ENCODE results near the gene CRAT. TPM values are rescaled to one million over a fixed set of nuclear protein-coding genes. Genes with fewer than 3 reads are reported as not detected.

CRAT gene
- total and polyA plus RNA-seq, 2 experiments from 2014 or later = 4.6 to 9.9 TPM

DNA sequence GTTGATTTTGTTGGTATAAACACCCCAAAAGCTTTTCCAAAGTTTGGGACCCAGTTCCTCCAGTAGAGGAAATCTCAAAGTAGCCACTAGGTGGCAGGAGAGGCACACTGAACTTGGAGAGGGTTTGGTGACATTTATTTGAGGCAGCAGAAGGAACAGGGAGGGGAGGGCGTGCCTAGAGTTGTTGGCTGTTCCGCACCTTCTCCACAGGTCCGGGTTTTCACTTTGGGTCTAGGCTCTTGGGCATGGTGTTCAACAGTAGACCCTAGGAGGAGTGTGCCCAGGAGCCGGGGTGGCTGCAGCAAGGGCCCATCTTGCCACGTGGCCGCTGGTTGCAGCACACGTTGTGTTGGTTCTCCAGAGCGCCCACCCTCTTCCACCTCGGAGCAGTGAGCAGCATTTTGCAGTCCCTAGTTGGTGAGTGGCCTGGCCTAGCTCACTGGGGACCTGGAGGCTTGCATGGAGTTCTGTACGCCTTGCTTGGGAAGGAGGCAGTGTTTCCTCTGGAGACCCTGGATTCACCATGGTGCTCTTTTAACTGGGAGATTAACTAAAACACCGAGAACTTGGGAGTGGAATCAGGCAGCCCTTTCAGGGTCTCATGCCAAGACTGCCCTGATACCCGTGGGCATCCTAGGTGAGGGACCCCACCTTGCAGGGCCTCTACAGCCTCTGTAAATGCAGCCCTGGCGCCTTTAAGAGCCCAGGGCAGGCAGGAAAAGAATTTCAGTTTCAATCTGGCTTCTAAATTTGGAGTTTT lies 28.8 kb upstream of the CRAT start:
- no peaks in the 10 kb centered on the region for H4K20me1 ChIP-seq (replicated peaks; ENCODE audit: insufficient read depth)
- Mint-ChIP-seq H3K4me1 (peaks cover 58% of the 10 kb centered on the region), H3K9me3 (no peaks in the 10 kb centered on the region), H3K4me3 (peak overlapping the region; percentile 73), H3K36me3 (ENCODE audit: low read depth) (peaks cover 48% of the 10 kb centered on the region), H3K27ac (peak overlapping the region; percentile 98), H3K27me3 (ENCODE audit: insufficient read depth, low read depth, poor library complexity) (peaks cover 38% of the 10 kb centered on the region)
- TF ChIP-seq CREB1 (CRISPR knock-in tag; IDR thresholded peaks at IDR 0.05; ENCODE audit: low read depth) = no peak
- TF ChIP-seq, protein P1, sequence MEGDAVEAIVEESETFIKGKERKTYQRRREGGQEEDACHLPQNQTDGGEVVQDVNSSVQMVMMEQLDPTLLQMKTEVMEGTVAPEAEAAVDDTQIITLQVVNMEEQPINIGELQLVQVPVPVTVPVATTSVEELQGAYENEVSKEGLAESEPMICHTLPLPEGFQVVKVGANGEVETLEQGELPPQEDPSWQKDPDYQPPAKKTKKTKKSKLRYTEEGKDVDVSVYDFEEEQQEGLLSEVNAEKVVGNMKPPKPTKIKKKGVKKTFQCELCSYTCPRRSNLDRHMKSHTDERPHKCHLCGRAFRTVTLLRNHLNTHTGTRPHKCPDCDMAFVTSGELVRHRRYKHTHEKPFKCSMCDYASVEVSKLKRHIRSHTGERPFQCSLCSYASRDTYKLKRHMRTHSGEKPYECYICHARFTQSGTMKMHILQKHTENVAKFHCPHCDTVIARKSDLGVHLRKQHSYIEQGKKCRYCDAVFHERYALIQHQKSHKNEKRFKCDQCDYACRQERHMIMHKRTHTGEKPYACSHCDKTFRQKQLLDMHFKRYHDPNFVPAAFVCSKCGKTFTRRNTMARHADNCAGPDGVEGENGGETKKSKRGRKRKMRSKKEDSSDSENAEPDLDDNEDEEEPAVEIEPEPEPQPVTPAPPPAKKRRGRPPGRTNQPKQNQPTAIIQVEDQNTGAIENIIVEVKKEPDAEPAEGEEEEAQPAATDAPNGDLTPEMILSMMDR (conservative IDR thresholded peaks at IDR 0.05; ENCODE audit: low read depth in 2 of 2) = peak; percentile 96 to 98
- peak overlapping the region; percentile 57 for H3K4me3 ChIP-seq
- H3F3A ChIP-seq (replicated peaks; ENCODE audit: low read depth) = peaks cover 6% of the 10 kb centered on the region
- peak overlapping the region; percentile 100 for H3K27ac ChIP-seq (ENCODE audit: low read depth)
- H3K27me3 ChIP-seq (ENCODE audit: insufficient read depth) = no peaks in the 10 kb centered on the region
- H3K79me2 ChIP-seq (replicated peaks; ENCODE audit: insufficient read depth) = peaks cover 8% of the 10 kb centered on the region
- H3K9me2 ChIP-seq (ENCODE audit: insufficient read depth) = no peaks in the 10 kb centered on the region
- peaks cover 10% of the 10 kb centered on the region for H3K36me3 ChIP-seq (ENCODE audit: insufficient read depth)
- H3K4me1 ChIP-seq (ENCODE audit: insufficient read depth) = peaks cover 41% of the 10 kb centered on the region
- no peak overlapping the region for H2AFZ ChIP-seq
- ATAC-seq (peak; percentile 49), DNase-seq (ENCODE audit: low spot score) (peak; percentile 92)
- peak overlapping the region; percentile 86 for H3K4me2 ChIP-seq

DNA sequence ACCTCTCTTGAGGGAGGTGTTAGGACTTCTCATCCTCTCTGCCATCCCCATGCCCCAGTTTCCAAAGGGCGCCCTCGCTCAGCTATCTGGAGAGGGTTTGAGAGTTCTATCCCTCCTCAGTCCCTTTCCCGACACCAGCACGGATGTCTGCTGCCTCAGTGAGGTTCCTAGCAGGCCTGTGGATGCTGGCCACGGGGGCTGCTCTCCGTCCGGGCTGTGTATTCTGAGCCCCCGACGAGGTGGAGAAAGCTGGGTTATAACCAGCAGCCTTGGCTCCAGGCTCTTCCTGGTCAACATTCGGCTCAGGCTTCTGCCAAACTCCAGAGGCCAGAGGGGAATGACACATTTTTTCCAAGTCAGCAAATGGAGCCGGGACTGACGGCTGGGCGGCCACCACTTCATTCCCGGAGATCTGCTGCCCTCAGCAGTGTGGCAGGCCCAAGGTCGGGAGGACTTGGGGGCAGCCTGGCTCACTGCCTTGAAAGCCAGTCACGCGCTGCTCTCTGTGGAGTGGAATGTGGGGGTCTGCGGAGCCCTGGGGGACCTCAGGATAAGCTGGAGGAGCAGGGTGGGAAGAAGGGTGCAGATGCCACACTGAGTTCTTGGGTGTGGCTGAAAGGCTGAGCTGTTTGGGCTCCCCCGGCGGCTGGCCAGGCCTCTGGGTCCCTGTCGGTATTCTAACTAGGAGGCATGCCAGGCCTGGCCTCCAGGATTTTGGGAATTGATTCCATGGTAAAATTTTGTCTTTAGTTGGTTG lies 28.1 kb upstream of the CRAT start:
- Histone ChIP-seq H3K4me2 (no peak overlapping the region), H3K4me1 (ENCODE audit: insufficient read depth) (peaks cover 35% of the 10 kb centered on the region), H3K27me3 (ENCODE audit: insufficient read depth) (no peaks in the 10 kb centered on the region), H3K4me3 (no peak overlapping the region), H2AFZ (no peak overlapping the region), H3K9me2 (ENCODE audit: insufficient read depth) (no peaks in the 10 kb centered on the region), H4K20me1 (replicated peaks; ENCODE audit: insufficient read depth) (no peaks in the 10 kb centered on the region), H3K27ac (ENCODE audit: low read depth) (peak overlapping the region; percentile 79), H3F3A (replicated peaks; ENCODE audit: low read depth) (peaks cover 6% of the 10 kb centered on the region), H3K36me3 (ENCODE audit: insufficient read depth) (peaks cover 6% of the 10 kb centered on the region; the same call in 1 of the 2 replicates), H3K79me2 (replicated peaks; ENCODE audit: insufficient read depth) (peaks cover 8% of the 10 kb centered on the region)
- Mint-ChIP-seq H3K27me3 (ENCODE audit: insufficient read depth, low read depth, poor library complexity) (peaks cover 33% of the 10 kb centered on the region), H3K4me3 (peak overlapping the region; percentile 73; the same call in 2 of the 3 replicates), H3K27ac (peak overlapping the region; percentile 98), H3K4me1 (peaks cover 51% of the 10 kb centered on the region), H3K9me3 (no peaks in the 10 kb centered on the region), H3K36me3 (ENCODE audit: low read depth) (peaks cover 43% of the 10 kb centered on the region)
- no peak for ATAC-seq
- no peak for DNase-seq (ENCODE audit: low spot score)
- TF ChIP-seq NANOG (IDR thresholded peaks at IDR 0.05; ENCODE audit: borderline replicate concordance) (no peak), ZNF114 (CRISPR knock-in tag; IDR thresholded peaks at IDR 0.05) (no peak), ZNF331 (CRISPR knock-in tag; IDR thresholded peaks at IDR 0.05; ENCODE audit: low read depth) (no peak), STAT1 (IDR thresholded peaks at IDR 0.05; ENCODE audit: unreplicated experiment) (no peak), POLR2AphosphoS5 (IDR thresholded peaks at IDR 0.05; ENCODE audit: low read depth) (no peak)
- TF ChIP-seq, protein P2, sequence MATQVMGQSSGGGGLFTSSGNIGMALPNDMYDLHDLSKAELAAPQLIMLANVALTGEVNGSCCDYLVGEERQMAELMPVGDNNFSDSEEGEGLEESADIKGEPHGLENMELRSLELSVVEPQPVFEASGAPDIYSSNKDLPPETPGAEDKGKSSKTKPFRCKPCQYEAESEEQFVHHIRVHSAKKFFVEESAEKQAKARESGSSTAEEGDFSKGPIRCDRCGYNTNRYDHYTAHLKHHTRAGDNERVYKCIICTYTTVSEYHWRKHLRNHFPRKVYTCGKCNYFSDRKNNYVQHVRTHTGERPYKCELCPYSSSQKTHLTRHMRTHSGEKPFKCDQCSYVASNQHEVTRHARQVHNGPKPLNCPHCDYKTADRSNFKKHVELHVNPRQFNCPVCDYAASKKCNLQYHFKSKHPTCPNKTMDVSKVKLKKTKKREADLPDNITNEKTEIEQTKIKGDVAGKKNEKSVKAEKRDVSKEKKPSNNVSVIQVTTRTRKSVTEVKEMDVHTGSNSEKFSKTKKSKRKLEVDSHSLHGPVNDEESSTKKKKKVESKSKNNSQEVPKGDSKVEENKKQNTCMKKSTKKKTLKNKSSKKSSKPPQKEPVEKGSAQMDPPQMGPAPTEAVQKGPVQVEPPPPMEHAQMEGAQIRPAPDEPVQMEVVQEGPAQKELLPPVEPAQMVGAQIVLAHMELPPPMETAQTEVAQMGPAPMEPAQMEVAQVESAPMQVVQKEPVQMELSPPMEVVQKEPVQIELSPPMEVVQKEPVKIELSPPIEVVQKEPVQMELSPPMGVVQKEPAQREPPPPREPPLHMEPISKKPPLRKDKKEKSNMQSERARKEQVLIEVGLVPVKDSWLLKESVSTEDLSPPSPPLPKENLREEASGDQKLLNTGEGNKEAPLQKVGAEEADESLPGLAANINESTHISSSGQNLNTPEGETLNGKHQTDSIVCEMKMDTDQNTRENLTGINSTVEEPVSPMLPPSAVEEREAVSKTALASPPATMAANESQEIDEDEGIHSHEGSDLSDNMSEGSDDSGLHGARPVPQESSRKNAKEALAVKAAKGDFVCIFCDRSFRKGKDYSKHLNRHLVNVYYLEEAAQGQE (IDR thresholded peaks at IDR 0.05; ENCODE audit: unreplicated experiment) = no peak
- TF ChIP-seq, protein P1 (conservative IDR thresholded peaks at IDR 0.05; ENCODE audit: low read depth in 2 of 2) = no peak

Measured in GM23338 (cell line).